Measurements from ENCODE around the gene PLXNB3. TPM values are rescaled to one million over a fixed set of nuclear protein-coding genes. Genes with fewer than 3 reads are reported as not detected.

PLXNB3 gene
- total RNA-seq, 1 donor from 2014 or later, result 1.0 TPM

- Histone ChIP-seq H3K27ac (ENCODE audit: low read depth, low read length) (no peak overlapping the region), H3K9ac (ENCODE audit: low read depth in 1 of 3, low read length in 3 of 3) (no peak overlapping the region)
These were observed 32.2 kb upstream of the PLXNB3 start for GRCh38 chrX:153731845-153732215.

GRCh38 chrX:153732401-153732800, 31.6 kb upstream of the PLXNB3 start:
- no peak overlapping the region for H3K9ac ChIP-seq (ENCODE audit: low read depth in 1 of 3, low read length in 3 of 3)
- H3K9me3 ChIP-seq (ENCODE audit: control insufficient read depth in 3 of 3, low read length in 3 of 3), result no peaks in the 10 kb centered on the region
- peaks cover 14 to 19% (median 15%) of the 10 kb centered on the region in 3 donors for H3K4me1 ChIP-seq (ENCODE audit: control insufficient read depth in 3 of 3, insufficient read depth in 3 of 3, low read length in 3 of 3)
- no peak overlapping the region for H3K4me3 ChIP-seq (ENCODE audit: low read length in 3 of 3)
- H3K27ac ChIP-seq (ENCODE audit: low read depth, low read length), result no peak overlapping the region
- H3K27me3 ChIP-seq (ENCODE audit: control insufficient read depth in 3 of 3, insufficient read depth in 3 of 3, low read length in 3 of 3), result no peaks in the 10 kb centered on the region
- peaks cover 12 to 14% (median 14%) of the 10 kb centered on the region in 3 donors for H3K36me3 ChIP-seq (ENCODE audit: control insufficient read depth in 3 of 3, insufficient read depth in 3 of 3, low read length in 3 of 3)

More at GRCh38 chrX:153731845-153732215, 32.2 kb upstream of the PLXNB3 start:
- Histone ChIP-seq H3K27me3 (ENCODE audit: control insufficient read depth in 3 of 3, insufficient read depth in 3 of 3, low read length in 3 of 3) (no peaks in the 10 kb centered on the region), H3K36me3 (ENCODE audit: control insufficient read depth in 3 of 3, insufficient read depth in 3 of 3, low read length in 3 of 3) (peaks cover 8 to 10% (median 9%) of the 10 kb centered on the region in 3 donors), H3K9me3 (ENCODE audit: control insufficient read depth in 3 of 3, low read length in 3 of 3) (no peaks in the 10 kb centered on the region), H3K4me3 (ENCODE audit: low read length in 3 of 3) (no peak overlapping the region), H3K4me1 (ENCODE audit: control insufficient read depth in 3 of 3, insufficient read depth in 3 of 3, low read length in 3 of 3) (peaks cover 20 to 25% (median 20%) of the 10 kb centered on the region in 3 donors)

- Histone ChIP-seq H3K9ac (ENCODE audit: low read depth in 1 of 3, low read length in 3 of 3) (no peak overlapping the region), H3K36me3 (ENCODE audit: control insufficient read depth in 3 of 3, insufficient read depth in 3 of 3, low read length in 3 of 3) (peaks cover 12 to 14% (median 14%) of the 10 kb centered on the region in 3 donors), H3K9me3 (ENCODE audit: control insufficient read depth in 3 of 3, low read length in 3 of 3) (no peaks in the 10 kb centered on the region), H3K4me3 (ENCODE audit: low read length in 3 of 3) (no peak overlapping the region), H3K27me3 (ENCODE audit: control insufficient read depth in 3 of 3, insufficient read depth in 3 of 3, low read length in 3 of 3) (no peaks in the 10 kb centered on the region), H3K4me1 (ENCODE audit: control insufficient read depth in 3 of 3, insufficient read depth in 3 of 3, low read length in 3 of 3) (peaks cover 3 to 6% (median 4%) of the 10 kb centered on the region in 3 donors), H3K27ac (ENCODE audit: low read depth, low read length) (no peak overlapping the region)
These were observed 30.3 kb upstream of the PLXNB3 start for GRCh38 chrX:153733651-153734240.

GRCh38 chrX:153734871-153735270, 29.2 kb upstream of the PLXNB3 start:
- Histone ChIP-seq H3K4me3 (ENCODE audit: low read length in 3 of 3) (no peak overlapping the region), H3K9ac (ENCODE audit: low read depth in 1 of 3, low read length in 3 of 3) (no peak overlapping the region), H3K27ac (ENCODE audit: low read depth, low read length) (no peak overlapping the region), H3K4me1 (ENCODE audit: control insufficient read depth in 3 of 3, insufficient read depth in 3 of 3, low read length in 3 of 3) (no peaks in the 10 kb centered on the region), H3K36me3 (ENCODE audit: control insufficient read depth in 3 of 3, insufficient read depth in 3 of 3, low read length in 3 of 3) (peaks cover 11 to 12% (median 11%) of the 10 kb centered on the region in 3 donors), H3K27me3 (ENCODE audit: control insufficient read depth in 3 of 3, insufficient read depth in 3 of 3, low read length in 3 of 3) (no peaks in the 10 kb centered on the region), H3K9me3 (ENCODE audit: control insufficient read depth in 3 of 3, low read length in 3 of 3) (no peaks in the 10 kb centered on the region)

- H3K4me3 ChIP-seq (ENCODE audit: low read length in 3 of 3), result no peak overlapping the region
- H3K27ac ChIP-seq (ENCODE audit: low read depth, low read length), result no peak overlapping the region
- H3K27me3 ChIP-seq (ENCODE audit: control insufficient read depth in 3 of 3, insufficient read depth in 3 of 3, low read length in 3 of 3), result peaks cover 0 to 1% (median 0%) of the 10 kb centered on the region in 3 donors
- H3K9me3 ChIP-seq (ENCODE audit: control insufficient read depth in 3 of 3, low read length in 3 of 3), result no peaks in the 10 kb centered on the region
- no peaks in the 10 kb centered on the region for H3K4me1 ChIP-seq (ENCODE audit: control insufficient read depth in 3 of 3, insufficient read depth in 3 of 3, low read length in 3 of 3)
- no peak overlapping the region for H3K9ac ChIP-seq (ENCODE audit: low read depth in 1 of 3, low read length in 3 of 3)
- H3K36me3 ChIP-seq (ENCODE audit: control insufficient read depth in 3 of 3, insufficient read depth in 3 of 3, low read length in 3 of 3), result peaks cover 11 to 15% (median 12%) of the 10 kb centered on the region in 3 donors
These were observed 28.8 kb upstream of the PLXNB3 start for GRCh38 chrX:153735274-153735673.

- Histone ChIP-seq H3K27me3 (ENCODE audit: control insufficient read depth in 3 of 3, insufficient read depth in 3 of 3, low read length in 3 of 3) (peaks cover 0 to 4% (median 0%) of the 10 kb centered on the region in 3 donors), H3K4me1 (ENCODE audit: control insufficient read depth in 3 of 3, insufficient read depth in 3 of 3, low read length in 3 of 3) (no peaks in the 10 kb centered on the region), H3K36me3 (ENCODE audit: control insufficient read depth in 3 of 3, insufficient read depth in 3 of 3, low read length in 3 of 3) (peaks cover 11 to 16% (median 12%) of the 10 kb centered on the region in 3 donors), H3K9me3 (ENCODE audit: control insufficient read depth in 3 of 3, low read length in 3 of 3) (no peaks in the 10 kb centered on the region), H3K4me3 (ENCODE audit: low read length in 3 of 3) (no peak overlapping the region), H3K9ac (ENCODE audit: low read depth in 1 of 3, low read length in 3 of 3) (no peak overlapping the region), H3K27ac (ENCODE audit: low read depth, low read length) (no peak overlapping the region)
These were observed 27.8 kb upstream of the PLXNB3 start for GRCh38 chrX:153736071-153736820.

- H3K9ac ChIP-seq (ENCODE audit: low read depth in 1 of 3, low read length in 3 of 3), result no peak overlapping the region
- no peak overlapping the region for H3K27ac ChIP-seq (ENCODE audit: low read depth, low read length)
- no peaks in the 10 kb centered on the region for H3K9me3 ChIP-seq (ENCODE audit: control insufficient read depth in 3 of 3, low read length in 3 of 3)
- H3K4me1 ChIP-seq (ENCODE audit: control insufficient read depth in 3 of 3, insufficient read depth in 3 of 3, low read length in 3 of 3), result no peaks in the 10 kb centered on the region
- peaks cover 8 to 16% (median 9%) of the 10 kb centered on the region in 3 donors for H3K36me3 ChIP-seq (ENCODE audit: control insufficient read depth in 3 of 3, insufficient read depth in 3 of 3, low read length in 3 of 3)
- peaks cover 0 to 4% (median 0%) of the 10 kb centered on the region in 3 donors for H3K27me3 ChIP-seq (ENCODE audit: control insufficient read depth in 3 of 3, insufficient read depth in 3 of 3, low read length in 3 of 3)
- no peak overlapping the region for H3K4me3 ChIP-seq (ENCODE audit: low read length in 3 of 3)
These were observed 27.1 kb upstream of the PLXNB3 start for GRCh38 chrX:153736871-153737441.

- Histone ChIP-seq H3K27ac (ENCODE audit: low read depth, low read length) (no peak overlapping the region), H3K9ac (ENCODE audit: low read depth in 1 of 3, low read length in 3 of 3) (no peak overlapping the region), H3K27me3 (ENCODE audit: control insufficient read depth in 3 of 3, insufficient read depth in 3 of 3, low read length in 3 of 3) (peaks cover 0 to 4% (median 0%) of the 10 kb centered on the region in 3 donors), H3K36me3 (ENCODE audit: control insufficient read depth in 3 of 3, insufficient read depth in 3 of 3, low read length in 3 of 3) (peaks cover 8 to 16% (median 8%) of the 10 kb centered on the region in 3 donors), H3K9me3 (ENCODE audit: control insufficient read depth in 3 of 3, low read length in 3 of 3) (no peaks in the 10 kb centered on the region), H3K4me1 (ENCODE audit: control insufficient read depth in 3 of 3, insufficient read depth in 3 of 3, low read length in 3 of 3) (no peaks in the 10 kb centered on the region), H3K4me3 (ENCODE audit: low read length in 3 of 3) (no peak overlapping the region)
These were observed 25.9 kb upstream of the PLXNB3 start for GRCh38 chrX:153738056-153738605.

- H3K4me1 ChIP-seq (ENCODE audit: control insufficient read depth in 3 of 3, insufficient read depth in 3 of 3, low read length in 3 of 3), result peaks cover 0 to 3% (median 0%) of the 10 kb centered on the region in 3 donors
- H3K4me3 ChIP-seq (ENCODE audit: low read length in 3 of 3), result no peak overlapping the region
- no peaks in the 10 kb centered on the region for H3K9me3 ChIP-seq (ENCODE audit: control insufficient read depth in 3 of 3, low read length in 3 of 3)
- no peak overlapping the region for H3K27ac ChIP-seq (ENCODE audit: low read depth, low read length)
- no peak overlapping the region for H3K9ac ChIP-seq (ENCODE audit: low read depth in 1 of 3, low read length in 3 of 3)
- peaks cover 6 to 16% (median 8%) of the 10 kb centered on the region in 3 donors for H3K36me3 ChIP-seq (ENCODE audit: control insufficient read depth in 3 of 3, insufficient read depth in 3 of 3, low read length in 3 of 3)
- H3K27me3 ChIP-seq (ENCODE audit: control insufficient read depth in 3 of 3, insufficient read depth in 3 of 3, low read length in 3 of 3), result peaks cover 0 to 4% (median 0%) of the 10 kb centered on the region in 3 donors
These were observed 24.1 kb upstream of the PLXNB3 start for GRCh38 chrX:153739754-153740486.
